HCT116 (cell line): ENCODE data around the gene CHID1. TPM values are rescaled to one million over a fixed set of nuclear protein-coding genes. Genes with fewer than 3 reads are reported as not detected.

Experiments used
- ATAC-seq: fragments of 200-7000 bp; cut with Tn5 transposase; 2 replicates; pipeline ENCODE4 v1.9.1; 2020; ENCODE audit warnings: mild to moderate bottlenecking, moderate library complexity
- BruUV-seq: library from RNA; stranded (reverse); fragments of 400-500 nt; replicated peaks from 2 replicates; lab custom pipeline; 2021; lab: Mats Ljungman, UMichigan
- CTCF ChIA-PET: fragments of 300-600 bp; sonication (Branson Sonifier 250); formaldehyde crosslinking; loops from one replicate; lab custom pipeline; 2021; ENCODE audit warnings: antibody characterized with exemption; lab: Charles Lee
- POLR2A ChIA-PET: fragments of 300-600, 350-600 bp; sonication (Branson Sonifier 250); formaldehyde crosslinking; loops from one replicate; lab custom pipeline; 2021; ENCODE audit warnings: antibody characterized with exemption; lab: Charles Lee
- RAD21 ChIA-PET, 2 experiments: fragments of 300-600 bp; sonication (Branson Sonifier 250); formaldehyde crosslinking; loops; one replicate each; lab custom pipeline; 2023; ENCODE audit warnings: low total read pairs in 2 of 2; ENCODE audit not compliant: uncharacterized antibody in 2 of 2, unreplicated experiment in 2 of 2, low non-redundant PET in 1 of 2; lab: Charles Lee
- DNase-seq: peaks from one replicate; pipeline ENCODE4 v3.0.0-alpha.2; 2010; ENCODE audit warnings: low read depth, low spot score
- H2AFZ ChIP-seq: fragments of 200-600 bp; shearing (Covaris generic), sonication (generic); 2 replicates; pipeline ENCODE4 v1.6.1; 2017; ENCODE audit warnings: low read depth, mixed run types, mixed read lengths, antibody characterized with exemption, low read length; ENCODE audit not compliant: poor library complexity, severe bottlenecking
- H3K27ac ChIP-seq: 2 replicates; pipeline ENCODE4 v1.5.1; 2012; ENCODE audit warnings: low read depth, low read length
- H3K27me3 ChIP-seq: fragments of 200-600 bp; sonication (generic); 2 replicates; pipeline ENCODE4 v1.6.1; 2016; ENCODE audit warnings: mixed run types, low read length, mixed read lengths; ENCODE audit not compliant: insufficient read depth
- H3K36me3 ChIP-seq, 2 experiments: fragments of 200-500 bp in 1 of 2; fragments of 200-600 bp in 1 of 2; sonication (Bioruptor generic) in 1 of 2; sonication (generic) in 1 of 2; 2 replicates each; pipeline versions ENCODE4 v1.5.1 to v1.6.1; 2014 to 2016; ENCODE audit warnings: low read length in 2 of 2, inconsistent platforms in 1 of 2, mixed read lengths in 1 of 2, mixed run types in 1 of 2; ENCODE audit not compliant: insufficient read depth in 2 of 2, control insufficient read depth in 1 of 2
- H3K4me1 ChIP-seq, 2 experiments: fragments of 200-600 bp in 1 of 2; sonication (generic) in 1 of 2; 2 replicates each; pipeline versions ENCODE4 v1.5.1 to v1.6.1; 2012 to 2017; ENCODE audit warnings: low read length in 2 of 2, inconsistent platforms in 1 of 2, mild to moderate bottlenecking in 1 of 2, mixed read lengths in 1 of 2, mixed run types in 1 of 2, moderate library complexity in 1 of 2; ENCODE audit not compliant: insufficient read depth in 2 of 2, control insufficient read depth in 1 of 2
- H3K4me2 ChIP-seq: fragments of 200-600 bp; sonication (generic); 2 replicates; pipeline ENCODE4 v1.6.1; 2017; ENCODE audit warnings: mixed run types, low read length, mixed read lengths
- H3K4me3 ChIP-seq, 2 experiments: fragments of 200-600 bp in 1 of 2; sonication (generic) in 1 of 2; replicated peaks in 1 of 2; 2 replicates each; pipeline ENCODE4 v1.5.1; 2011 to 2016; ENCODE audit warnings: low read length in 2 of 2, control low read depth in 1 of 2, low read depth in 1 of 2, mild to moderate bottlenecking in 1 of 2, mixed read lengths in 1 of 2, mixed run types in 1 of 2
- H3K79me2 ChIP-seq: fragments of 200-600 bp; sonication (generic); 2 replicates; pipeline ENCODE4 v1.6.1; 2017; ENCODE audit warnings: mild to moderate bottlenecking, mixed run types, low read length, moderate library complexity, mixed read lengths; ENCODE audit not compliant: insufficient read depth
- H3K9ac ChIP-seq: fragments of 200-600 bp; sonication (generic); 2 replicates; pipeline ENCODE4 v1.6.1; 2016; ENCODE audit warnings: low read length, mixed read lengths
- H3K9me2 ChIP-seq: fragments of 200-600 bp; sonication (generic), shearing (Covaris generic); 2 replicates; pipeline ENCODE4 v1.6.1; 2017; ENCODE audit warnings: mixed run types, mild to moderate bottlenecking, moderate library complexity; ENCODE audit not compliant: insufficient read depth
- H3K9me3 ChIP-seq, 2 experiments: fragments of 200-500 bp in 1 of 2; fragments of 200-600 bp in 1 of 2; sonication (Bioruptor generic) in 1 of 2; sonication (generic) in 1 of 2; 2 replicates each; pipeline ENCODE4 v1.6.1; 2014 to 2017; ENCODE audit warnings: low read length in 2 of 2, mixed read lengths in 2 of 2, inconsistent platforms in 1 of 2, low read depth in 1 of 2, mild to moderate bottlenecking in 1 of 2, mixed run types in 1 of 2, moderate library complexity in 1 of 2; ENCODE audit not compliant: control insufficient read depth in 1 of 2, insufficient read depth in 1 of 2
- H4K20me1 ChIP-seq: fragments of 200-600 bp; sonication (generic), shearing (Covaris generic); 2 replicates; pipeline ENCODE4 v1.6.1; 2017; ENCODE audit warnings: mixed run types, mild to moderate bottlenecking, moderate library complexity; ENCODE audit not compliant: insufficient read depth
- CEBPB ChIP-seq: IDR thresholded peaks from 2 replicates; pipeline ENCODE4 v1.6.1; 2012; ENCODE audit warnings: low read depth
- EGR1 ChIP-seq: IDR thresholded peaks from 2 replicates; pipeline ENCODE4 v1.6.1; 2012; ENCODE audit warnings: low read depth
- EZH2 ChIP-seq: fragments of 200-600 bp; sonication (generic); IDR thresholded peaks from 2 replicates; pipeline ENCODE4 v1.6.1; 2017; ENCODE audit warnings: antibody characterized with exemption, mixed run types
- FOSL1 ChIP-seq: IDR thresholded peaks from 2 replicates; pipeline ENCODE4 v1.6.1; 2012; ENCODE audit warnings: low read depth
- JUND ChIP-seq: IDR thresholded peaks from 2 replicates; pipeline ENCODE4 v1.6.1; 2012
- SRF ChIP-seq: IDR thresholded peaks from 2 replicates; pipeline ENCODE4 v1.6.1; 2012; ENCODE audit warnings: low read depth
- intact Hi-C: fragments of 100-400 bp; cut with micrococcal nuclease; formaldehyde crosslinking; loops from 2 replicates; pipeline ENCODE4 v1.10.0; 2022
- total RNA-seq: library from RNA; stranded (reverse); gene quantifications from one replicate; pipeline ENCODE4 v1.2.1, GENCODE V29; 2021; ENCODE audit not compliant: unreplicated experiment
- TF ChIP-seq, protein P1 (sequence below): IDR thresholded peaks from 2 replicates; pipeline ENCODE4 v1.6.1; 2012

The CHID1 gene
- total RNA-seq, 1 experiment from 2014 or later = 102 TPM

DNA sequence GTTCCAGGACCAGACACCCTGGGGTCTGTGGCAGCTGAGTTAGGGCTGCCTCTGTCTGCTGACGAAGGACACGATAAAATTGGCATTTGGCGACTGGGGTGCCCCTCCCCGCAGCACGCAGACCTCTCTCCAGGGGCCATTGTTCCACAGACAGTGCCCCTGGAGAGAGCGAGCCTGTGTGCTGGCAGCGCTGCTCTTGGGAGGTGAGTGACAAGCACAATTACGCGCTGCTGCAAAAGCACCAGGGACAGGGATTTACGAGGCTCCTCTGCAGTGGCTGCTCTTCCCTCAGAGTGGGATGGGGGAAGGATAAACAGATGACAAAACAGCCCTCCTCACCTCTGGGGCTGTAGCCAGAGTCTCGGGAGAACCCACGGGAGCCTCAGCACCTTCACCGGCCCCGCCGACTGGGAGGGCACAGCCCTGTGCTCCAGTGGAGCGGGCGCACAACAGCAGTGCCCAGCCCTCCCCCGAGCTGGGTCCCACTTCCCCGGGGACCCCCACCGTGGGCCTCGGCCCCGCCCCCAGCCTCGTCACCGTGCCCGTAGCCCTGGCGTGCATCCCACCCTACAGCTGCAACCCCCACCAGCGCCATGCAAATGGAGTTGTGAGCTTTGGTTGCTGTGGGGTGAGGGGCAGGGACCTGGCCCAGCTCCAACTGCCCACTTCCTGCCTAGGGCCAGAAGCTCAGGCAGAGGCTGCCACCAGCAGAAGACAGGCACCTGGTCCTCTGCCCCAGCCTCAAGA lies 19.6 kb downstream of the CHID1 start:
- Histone ChIP-seq H3K4me1 (peaks cover 5 to 7% of the 10 kb centered on the region in 2 experiments; a peak in 3 of 4 replicates), H3K9ac (no peak overlapping the region), H2AFZ (no peak overlapping the region), H3K36me3 (no peaks in the 10 kb centered on the region; a peak in 2 of 4 replicates), H3K9me3 (no peaks in the 10 kb centered on the region), H3K9me2 (no peaks in the 10 kb centered on the region), H3K79me2 (no peaks in the 10 kb centered on the region)
- intact Hi-C loops = no loop called here
- TF ChIP-seq EGR1 (no peak), CEBPB (no peak), FOSL1 (no peak), EZH2 (no peak)
- TF ChIP-seq, protein P1, sequence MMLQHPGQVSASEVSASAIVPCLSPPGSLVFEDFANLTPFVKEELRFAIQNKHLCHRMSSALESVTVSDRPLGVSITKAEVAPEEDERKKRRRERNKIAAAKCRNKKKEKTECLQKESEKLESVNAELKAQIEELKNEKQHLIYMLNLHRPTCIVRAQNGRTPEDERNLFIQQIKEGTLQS = no peak
- TF ChIP-seq, all 23 proteins: peak for 0
- RAD21 ChIA-PET = no interaction called here
- ATAC-seq (no peak), DNase-seq (no peak)
- H3K4me2 ChIP-seq = no peak overlapping the region
- no peaks in the 10 kb centered on the region for H4K20me1 ChIP-seq
- no peak overlapping the region for H3K4me3 ChIP-seq
- H3K27me3 ChIP-seq = no peaks in the 10 kb centered on the region
- CTCF ChIA-PET = no interaction called here
- POLR2A ChIA-PET = no interaction called here
- no peak overlapping the region for H3K27ac ChIP-seq
- BruUV-seq = no TSS peak

- RAD21 ChIA-PET = no interaction called here
- H4K20me1 ChIP-seq = no peaks in the 10 kb centered on the region
- no peak overlapping the region for H3K4me3 ChIP-seq
- no peak overlapping the region for H3K27ac ChIP-seq
- POLR2A ChIA-PET = no interaction called here
- peaks cover 5 to 7% of the 10 kb centered on the region in 2 experiments; a peak in 3 of 4 replicates for H3K4me1 ChIP-seq
- H3K27me3 ChIP-seq = no peaks in the 10 kb centered on the region
- CTCF ChIA-PET = no interaction called here
- no peak for DNase-seq
- H3K36me3 ChIP-seq = no peaks in the 10 kb centered on the region; a peak in 2 of 4 replicates
- no TSS peak for BruUV-seq
- H3K79me2 ChIP-seq = no peaks in the 10 kb centered on the region
- no peak overlapping the region for H3K9ac ChIP-seq
- no peaks in the 10 kb centered on the region for H3K9me3 ChIP-seq
- no peak for TF ChIP-seq JUND
- TF ChIP-seq SRF = no peak
- TF ChIP-seq EGR1 = no peak
- TF ChIP-seq, all 23 proteins: peak for 0
- intact Hi-C loops = no loop called here
- Histone ChIP-seq H3K9me2 (no peaks in the 10 kb centered on the region), H2AFZ (no peak overlapping the region), H3K4me2 (no peak overlapping the region)
- ATAC-seq = no peak
Observed at GRCh38 chr11:889687-890475, 20.7 kb downstream of the CHID1 start.
